NCI-H2227 treated with DMSO at 0.1 percent for 48 hours (cell line): ENCODE measurements around the gene CYP2U1.
"Not testable (repeated sequence)": the region's sequence is repeated elsewhere in the genome, so short reads cannot be mapped to it uniquely, and the experiment has no call there.

Experiments
- DNase-seq: peaks from one replicate; lab custom pipeline; 2025; lab: John Stamatoyannopoulos, UW

CYP2U1 gene

DNA sequence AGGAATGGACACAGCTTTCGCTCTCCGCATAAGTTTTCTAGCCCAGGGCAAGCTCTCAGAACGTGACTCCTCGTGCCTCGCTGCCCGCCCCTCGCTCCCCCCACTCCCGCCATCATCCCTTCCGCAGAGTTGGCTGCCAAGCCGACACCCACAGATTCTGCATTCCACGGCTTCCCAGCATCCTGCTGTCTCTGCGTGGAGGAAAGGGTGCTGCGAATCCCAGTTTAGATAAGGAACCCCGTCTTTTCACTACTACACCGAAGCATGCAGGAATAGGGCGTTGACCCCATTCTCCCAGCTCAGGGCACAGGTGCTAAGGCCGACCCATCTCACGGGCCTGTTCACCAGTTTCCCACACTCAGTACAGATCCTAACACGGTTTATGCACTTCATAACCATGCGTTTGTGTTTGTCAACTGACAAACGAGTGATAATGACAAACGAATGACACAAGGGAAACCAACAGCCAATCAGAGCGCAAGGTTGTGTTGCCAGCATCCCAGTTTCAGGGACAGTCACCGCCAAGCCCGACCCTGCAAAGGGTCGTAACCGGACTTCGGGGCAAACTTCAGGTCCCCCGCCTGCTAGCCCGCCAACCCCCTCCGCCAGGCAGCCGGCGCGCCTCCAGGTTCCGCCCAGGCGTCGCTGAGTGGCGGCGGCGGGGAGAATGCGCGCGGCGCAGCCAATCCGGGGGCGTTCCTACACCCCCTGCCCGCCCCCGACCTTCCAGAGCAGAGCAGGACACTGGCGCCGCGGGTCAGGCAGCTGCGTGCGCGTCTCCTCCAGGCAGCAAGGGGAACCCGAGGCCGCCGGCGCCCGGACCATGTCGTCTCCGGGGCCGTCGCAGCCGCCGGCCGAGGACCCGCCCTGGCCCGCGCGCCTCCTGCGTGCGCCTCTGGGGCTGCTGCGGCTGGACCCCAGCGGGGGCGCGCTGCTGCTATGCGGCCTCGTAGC lies at the start of gene CYP2U1:
Gene CYP2U1, plus strand, starts transcription at position 729 of the 954 bp plus-strand sequence. Its CDS starts 95 bp downstream, at position 824.
- DNase-seq, result peak; percentile 44

DNA sequence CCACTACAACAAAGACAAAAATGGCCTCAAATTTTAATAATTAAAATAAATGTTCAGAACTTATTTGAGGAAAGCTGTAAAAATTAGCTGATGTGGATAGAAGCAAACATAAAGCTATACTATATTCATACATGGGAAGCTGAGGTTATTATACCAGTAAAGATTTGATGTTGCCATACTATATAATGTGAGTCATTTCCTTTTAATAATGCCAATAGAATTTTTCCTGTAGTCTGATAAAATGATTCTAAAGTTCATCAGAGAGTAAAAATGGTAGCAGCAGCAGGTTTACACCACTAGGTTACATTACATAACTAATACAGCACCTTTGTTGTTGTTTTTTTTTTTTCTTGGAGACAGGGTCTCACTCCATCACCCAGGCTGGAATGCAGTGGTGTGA lies 45.5 kb upstream of the CYP2U1 start:
- no peak for DNase-seq

DNA sequence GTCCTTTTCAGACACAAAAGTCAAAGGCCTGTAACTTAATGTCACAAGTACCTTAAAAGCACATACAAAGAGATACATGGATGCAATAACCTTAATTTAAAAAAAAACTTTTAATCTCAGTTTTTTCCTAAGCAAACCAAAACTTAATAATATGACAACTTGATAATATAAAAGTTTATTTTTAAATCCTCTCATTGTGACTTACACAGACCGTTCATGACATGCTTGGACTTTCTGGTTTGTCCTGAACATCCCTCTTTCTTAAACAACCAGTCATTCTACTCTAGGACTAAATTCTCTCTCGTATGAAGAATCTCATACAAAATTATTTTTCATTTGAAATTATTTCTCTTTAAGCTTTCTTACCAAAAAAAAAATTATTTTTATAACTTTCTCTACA lies 43.1 kb upstream of the CYP2U1 start:
- no peak for DNase-seq

DNA sequence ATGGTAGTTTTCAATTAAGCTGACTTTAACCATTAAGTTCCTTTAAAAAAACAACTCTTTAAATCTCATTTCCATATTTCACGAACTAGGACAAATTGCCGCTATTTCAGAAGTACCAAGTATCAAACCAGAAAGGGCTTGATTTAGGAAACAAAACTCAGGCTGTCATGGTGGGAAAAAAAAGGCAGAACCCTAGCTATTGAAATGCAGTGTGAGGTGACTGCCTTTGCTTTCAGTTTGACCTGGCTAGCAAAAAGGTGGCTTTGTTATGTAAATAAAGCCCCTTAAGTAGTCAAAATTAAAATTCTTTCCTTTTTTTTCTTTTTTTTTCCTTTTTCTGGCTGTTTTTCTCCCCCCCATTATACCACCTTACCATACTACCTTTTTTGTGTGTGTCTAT lies 40.6 kb upstream of the CYP2U1 start:
- no peak for DNase-seq

DNA sequence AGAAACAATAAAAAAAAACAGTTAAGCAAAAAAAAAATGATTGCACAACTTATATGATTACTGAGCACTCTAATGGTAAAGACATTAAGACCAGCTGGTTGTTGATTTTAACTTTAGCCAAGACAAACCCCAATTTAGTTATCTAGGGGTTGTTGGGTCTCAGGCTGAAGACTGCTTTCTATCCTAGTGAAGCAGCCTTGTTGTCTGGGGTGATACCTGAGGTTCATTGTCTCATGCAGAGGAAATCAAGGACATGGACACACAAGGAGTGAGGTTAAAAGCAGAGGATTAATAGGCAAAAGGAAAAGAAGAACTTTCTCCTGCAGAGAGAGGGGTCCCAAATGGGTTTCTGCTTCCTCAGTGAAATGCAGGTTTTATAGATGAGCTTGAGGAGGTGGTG lies 40.0 kb upstream of the CYP2U1 start:
- DNase-seq, result no peak

DNA sequence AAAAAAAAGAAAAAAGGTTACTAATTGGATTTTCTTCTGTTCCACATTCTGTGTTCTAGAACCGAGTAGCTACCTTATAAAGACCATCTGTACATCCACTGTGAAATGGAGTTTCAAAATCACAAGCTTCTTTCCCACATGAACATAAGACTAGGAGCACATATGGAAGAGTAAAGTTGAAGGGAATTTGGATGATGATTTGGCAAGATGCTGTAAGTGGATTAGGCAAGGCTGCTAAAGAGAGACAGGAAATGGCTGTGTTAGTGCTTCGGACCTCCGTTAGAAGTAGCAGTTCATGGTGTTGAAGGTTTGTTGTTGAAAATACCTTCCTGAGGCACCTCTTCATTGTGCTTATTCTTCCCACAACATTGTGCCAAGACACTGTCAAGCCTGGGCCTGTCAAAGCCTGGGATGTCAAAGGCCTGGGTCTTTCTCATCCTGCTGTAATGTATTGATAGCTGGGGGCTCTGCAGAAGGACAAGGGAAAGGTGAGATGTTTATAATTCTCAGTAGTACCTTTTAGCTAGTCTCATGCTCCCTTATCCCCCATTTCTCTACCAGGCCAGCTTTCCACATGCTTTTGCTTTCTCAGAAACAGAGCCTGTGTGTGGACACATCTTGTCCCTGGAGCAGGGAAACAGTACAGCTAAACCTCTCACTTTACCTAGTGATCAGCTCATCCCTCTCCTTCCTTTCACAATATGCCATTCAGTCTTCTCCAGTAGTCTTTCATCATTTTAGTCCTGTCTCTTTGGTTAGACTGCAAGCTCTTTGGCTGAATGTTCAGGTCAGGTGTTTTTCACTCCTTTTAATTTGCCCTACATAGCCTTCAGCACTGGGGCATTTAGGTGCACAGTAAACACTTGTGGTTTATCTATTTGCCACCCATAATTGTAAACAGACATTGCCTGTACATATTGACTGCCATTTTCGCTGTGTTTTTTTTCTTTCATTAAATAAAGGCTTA lies 37.9 kb upstream of the CYP2U1 start:
- DNase-seq, result no peak

DNA sequence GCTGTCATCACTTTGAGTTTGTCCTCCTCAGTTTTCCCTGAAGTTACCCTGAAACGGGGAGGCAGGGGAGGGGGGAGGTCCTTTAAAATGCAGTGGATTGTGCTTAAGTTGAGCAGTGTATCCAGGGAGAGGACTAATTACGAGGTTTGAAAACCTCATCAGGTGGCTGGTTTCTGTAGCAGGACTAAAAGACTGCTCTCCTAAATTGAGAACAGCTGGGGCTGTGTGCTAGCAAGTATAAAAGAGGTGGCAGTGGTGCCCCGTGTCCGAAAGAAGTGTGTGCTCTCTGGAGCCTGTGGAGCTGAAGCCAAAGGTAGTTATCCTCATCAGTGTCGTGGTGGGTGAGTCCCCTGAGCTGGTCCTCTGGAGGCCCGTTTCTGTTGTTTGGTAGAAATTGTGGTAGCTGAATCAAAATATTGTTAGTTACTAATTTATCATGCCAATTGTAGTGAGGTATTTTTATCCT lies 37.2 kb upstream of the CYP2U1 start:
- DNase-seq, result no peak

DNA sequence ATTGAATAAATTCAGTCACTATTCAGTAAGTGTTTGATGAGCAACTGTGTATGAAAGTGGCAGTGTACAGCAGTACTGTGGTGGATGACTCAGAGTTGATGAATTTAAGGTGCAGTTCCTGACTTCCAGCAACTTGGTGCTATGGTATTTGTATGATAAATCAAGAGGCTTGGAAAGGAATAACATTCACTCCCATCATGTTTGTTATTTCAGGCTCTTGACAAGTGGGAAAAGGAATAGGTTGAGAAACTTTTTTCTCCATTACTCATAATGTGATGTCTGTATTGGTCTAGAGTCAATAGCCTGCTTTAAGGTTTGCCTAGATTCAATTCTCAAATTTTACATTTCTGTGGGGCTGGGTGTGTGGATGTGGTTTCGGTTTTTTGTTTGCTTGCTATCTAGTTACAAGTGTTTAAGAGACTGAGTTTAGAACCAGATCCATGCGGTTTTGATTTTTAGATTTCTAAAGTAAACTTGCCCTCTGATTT lies 35.1 kb upstream of the CYP2U1 start:
- DNase-seq, result no peak

DNA sequence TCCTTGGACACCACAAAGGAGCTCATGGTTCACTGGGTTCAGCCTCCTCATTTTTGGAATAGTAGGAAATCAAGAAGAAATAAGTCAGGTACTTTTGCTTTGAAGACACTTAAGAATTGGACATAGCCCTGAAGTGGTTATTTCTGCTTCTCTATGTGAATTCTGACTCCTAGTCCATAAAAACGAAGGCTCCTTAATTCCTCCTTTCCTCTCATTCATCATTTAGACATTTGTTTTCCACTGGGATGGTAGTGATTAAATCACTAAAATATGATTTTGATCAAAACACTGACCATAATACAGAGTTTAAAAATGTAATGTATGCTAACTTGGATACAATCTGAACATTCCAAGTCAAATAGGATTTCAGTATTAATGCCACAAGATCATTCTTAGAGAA lies 34.7 kb upstream of the CYP2U1 start:
- DNase-seq, result no peak

DNA sequence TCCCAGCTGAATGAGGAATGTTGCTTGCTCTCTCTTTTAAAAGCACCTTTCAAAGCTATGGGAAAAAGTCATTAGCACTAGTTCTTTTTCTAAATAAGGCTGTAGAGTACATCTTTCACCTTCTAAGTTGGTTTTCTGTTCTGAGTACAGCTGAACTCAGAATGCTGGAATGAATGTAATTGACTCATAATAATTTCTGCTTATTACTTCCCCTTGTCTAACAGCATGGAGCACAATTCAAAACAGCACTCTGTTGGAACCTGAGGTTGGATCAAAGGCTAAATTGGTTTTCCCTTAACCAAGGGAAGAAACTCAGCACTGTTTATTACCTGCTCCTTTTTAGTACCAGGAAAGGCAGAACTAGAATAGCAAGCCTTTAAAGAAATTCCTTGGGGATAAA lies 33.5 kb upstream of the CYP2U1 start:
- no peak for DNase-seq

DNA sequence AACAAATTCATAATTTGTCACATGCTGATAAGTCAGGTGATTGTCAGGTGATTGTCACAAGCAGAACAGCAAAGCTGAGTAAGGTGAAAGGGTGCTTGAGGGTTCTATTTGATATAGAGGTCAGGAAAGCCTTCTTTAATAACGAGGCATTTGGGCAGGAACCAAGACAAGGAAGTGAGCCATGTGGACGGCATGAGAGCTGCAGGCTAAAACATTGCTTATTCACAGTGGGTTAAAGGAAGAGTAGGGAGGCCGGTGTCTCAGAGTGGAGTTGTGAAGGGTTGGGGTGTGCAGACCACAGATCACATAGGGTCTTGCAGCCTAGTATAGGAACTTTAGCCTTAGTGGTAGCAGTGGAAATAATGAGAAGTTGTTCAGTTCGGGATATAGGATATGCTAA lies 31.3 kb upstream of the CYP2U1 start:
- DNase-seq, result no peak

DNA sequence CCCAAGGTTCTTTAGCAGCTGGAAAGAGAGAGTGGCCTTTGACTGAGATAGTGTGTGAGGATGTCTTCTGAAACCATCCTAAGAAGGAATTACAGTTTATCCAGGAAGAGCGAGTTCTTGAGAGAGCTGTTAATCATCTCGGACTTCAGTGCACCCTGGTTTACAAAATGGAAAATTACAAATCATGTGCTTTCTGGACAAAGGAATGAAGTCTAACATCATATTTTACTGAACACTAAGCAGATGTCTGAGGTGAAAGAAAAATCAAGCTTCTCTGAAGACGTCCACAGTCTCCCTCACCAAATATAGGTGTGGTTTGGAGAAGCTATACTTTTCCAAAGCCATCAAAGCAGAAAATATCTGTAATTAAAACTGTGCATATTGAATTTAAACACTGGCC lies 30.8 kb upstream of the CYP2U1 start:
- DNase-seq, result no peak

DNA sequence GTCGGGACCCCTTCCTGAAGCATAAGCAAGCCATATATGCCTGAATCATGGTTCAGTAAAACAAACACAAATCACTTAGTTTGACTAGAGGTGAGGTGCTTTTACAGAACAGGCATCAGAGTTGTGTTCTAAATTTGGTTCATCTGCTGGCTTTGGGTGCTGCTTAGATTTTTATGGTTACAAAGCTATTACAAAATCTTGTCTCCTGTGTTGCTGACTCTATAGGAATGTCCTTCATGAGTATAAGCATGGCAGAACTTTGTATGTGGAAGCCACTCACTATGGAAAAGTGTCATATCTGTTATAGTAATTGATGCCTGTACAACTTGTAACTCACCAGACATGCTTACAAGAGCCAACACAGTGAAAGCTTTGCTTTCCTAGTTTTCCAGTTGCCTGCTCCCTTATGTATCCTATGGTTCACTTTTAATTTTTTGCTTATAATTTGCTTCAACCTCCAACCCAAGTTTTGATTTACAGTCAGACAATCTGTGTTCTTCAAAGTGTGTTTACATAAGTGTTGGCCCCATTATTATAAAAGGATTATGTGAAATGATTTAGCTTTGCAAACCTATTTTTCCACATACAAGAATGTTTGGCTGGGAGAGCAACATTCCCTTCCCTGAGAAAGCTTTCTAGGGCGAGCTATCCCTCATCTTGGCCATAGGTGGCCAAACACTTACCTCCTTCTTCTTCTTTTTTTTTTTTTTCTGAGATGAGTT lies 30.0 kb upstream of the CYP2U1 start:
- no peak for DNase-seq

DNA sequence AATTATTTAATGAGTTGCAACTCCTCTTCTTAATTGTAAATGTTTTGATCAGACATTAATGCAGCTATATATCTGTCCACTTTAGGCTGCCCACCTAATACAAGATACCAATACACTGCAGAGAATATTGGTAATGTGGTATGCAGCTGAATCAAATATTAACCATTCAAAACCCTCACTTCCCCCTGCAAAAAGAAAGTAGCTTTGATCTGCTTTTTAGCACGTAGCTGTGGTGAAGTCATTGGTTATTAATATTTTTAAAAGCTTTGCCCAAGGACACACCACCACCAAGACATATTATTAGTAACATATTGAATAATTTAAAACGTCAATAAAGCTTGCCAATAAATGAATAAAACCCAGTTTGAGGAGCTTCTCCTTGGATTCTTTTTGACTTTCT lies 28.6 kb upstream of the CYP2U1 start:
- DNase-seq, result no peak

DNA sequence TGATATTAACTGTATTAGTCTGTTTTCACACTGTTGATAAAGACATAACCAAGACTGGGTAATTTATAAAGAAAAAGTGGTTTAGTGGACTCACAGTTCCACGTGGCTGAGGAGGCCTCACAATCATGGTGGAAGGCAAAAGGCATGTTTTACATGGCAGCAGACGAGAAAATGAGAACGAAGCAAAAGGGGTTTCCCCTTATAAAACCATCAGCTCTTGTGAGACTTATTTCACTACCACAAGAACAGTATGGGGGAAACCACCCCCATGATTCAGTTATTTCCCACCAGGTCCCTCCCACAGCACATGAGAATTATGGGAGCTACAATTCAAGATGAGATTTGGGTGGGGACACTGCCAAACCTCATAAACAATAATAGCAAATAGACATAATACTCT lies 26.3 kb upstream of the CYP2U1 start:
- not testable (repeated sequence) for DNase-seq

DNA sequence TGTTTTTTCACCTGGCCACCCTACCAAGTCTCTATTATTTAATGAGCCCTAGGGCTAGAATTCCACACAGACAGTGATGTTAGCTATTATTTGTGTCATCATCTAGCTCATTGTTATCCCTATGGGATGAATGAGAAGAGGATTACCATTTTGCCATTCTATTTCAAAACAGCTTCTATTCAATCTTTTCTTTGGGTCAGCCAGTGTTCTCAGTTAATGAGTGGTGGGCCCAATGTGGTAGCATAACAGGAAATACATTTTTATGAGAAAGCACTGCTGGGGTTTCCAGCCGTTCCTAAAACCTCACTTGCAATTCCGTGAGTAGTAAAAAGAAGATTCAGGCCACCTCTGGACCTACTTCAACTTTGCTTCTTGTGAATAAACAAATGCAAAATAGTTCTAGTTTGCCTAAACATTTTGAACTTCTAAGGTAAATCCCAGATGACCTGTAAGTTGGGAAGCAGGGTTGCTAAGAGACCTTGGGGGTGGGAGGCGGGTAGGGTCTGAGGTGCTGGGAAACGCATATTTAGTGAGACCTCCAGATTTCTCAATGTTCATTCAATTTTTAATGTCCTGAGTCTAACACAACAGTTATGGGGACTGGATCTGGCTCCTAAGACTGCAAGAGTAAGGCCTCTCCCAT lies 24.8 kb upstream of the CYP2U1 start:
- no peak for DNase-seq

DNA sequence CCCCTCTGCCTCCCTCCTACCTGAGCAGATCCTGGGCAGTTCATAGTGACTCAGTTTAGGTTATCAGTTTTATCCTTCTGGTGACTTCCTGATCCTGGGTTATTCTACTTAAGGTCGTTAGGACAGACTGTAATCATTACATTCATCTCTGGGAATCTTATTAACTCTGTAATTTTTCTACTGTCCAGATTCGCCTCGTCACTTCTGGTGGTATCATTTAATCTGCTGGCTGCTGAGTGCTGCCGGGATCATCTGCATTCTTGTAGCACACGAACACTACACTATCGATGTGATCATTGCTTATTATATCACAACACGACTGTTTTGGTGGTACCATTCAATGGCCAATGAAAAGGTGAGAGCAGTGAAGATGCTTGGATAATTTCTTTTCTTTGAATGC lies 23.0 kb upstream of the CYP2U1 start:
- DNase-seq, result no peak

DNA sequence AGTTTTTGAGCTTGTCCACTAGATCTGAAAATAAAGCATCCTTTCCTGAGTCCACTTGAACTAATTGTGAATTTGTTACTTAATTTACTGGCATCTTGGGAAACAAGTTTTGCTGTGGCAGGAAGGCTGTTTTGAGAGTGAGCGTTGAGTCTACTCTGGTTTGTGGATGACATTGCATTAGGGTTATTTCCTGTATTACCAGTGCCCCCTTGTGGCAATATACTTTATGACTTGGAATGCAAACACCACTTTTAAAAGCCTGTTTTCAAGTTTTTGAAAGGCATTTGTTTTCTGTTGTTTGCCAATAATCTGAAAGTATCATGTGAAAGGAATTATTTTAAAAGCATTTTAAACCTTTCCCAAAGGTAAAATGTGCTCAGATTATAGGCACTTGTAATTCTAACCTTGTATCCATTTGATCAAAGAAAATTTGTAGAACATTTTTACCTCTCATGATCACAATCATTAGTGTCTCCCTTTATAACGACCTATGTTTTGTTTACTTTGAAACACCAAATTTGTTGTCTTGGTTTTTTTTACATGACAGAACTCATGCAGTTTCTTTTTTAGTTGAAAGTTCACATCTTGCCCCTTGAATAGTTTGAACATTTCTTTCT lies 18.0 kb upstream of the CYP2U1 start:
- peak; percentile 35 for DNase-seq

DNA sequence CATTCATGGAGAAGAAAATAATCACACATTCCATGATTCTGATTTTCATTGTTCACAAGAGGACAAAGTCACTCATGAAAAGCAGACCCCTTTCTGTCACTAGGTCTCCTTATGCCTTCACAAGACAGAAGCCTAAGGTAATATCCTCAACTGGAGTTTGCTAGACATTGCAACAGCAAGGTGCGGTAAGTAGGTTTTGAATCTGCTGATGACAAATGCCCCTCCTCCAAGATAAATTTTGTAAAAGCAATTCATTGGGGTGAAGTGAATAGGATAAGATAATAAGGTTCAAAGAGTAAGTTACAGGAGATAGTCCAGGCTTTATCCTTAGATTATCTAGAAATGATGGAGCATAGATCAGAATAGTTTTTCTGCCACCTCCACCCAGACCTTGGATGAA lies 16.1 kb upstream of the CYP2U1 start:
- no peak for DNase-seq

DNA sequence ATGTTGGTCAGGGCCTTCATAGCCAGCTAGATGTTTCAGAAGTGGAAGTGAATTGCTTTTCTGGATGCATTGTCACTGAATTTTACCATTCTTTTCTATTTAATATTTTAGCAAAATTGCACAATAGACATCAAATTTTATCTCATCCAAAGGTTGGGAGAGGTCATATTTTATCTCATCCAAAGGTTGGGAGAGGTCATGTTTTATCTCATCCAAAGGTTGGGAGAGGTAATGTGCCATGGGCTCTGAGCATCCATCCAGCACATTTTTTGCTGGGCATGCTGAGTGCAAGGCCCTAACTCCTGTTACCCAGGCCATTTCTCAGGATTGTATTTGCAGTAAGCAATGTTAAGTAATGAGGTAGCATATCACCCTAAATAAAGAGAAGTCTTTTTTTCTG lies 14.7 kb upstream of the CYP2U1 start:
- no peak for DNase-seq

DNA sequence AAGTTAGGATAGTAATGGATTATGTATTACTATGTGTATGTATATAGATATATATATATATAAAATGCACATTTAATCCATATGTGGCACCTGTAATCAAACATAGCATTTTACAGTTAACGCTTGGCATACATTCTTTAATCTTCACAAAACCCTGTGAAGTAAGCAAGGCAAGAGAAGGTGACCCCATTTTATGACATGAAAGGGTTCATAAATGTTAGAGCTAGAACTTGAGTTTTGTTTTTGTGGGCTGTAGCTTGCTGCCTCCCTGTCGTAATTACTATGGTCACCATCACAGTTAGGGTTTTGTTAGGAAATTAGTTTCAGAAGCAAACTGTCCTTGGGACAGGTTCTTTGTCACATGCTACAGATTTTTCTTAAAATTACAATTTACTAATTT lies 13.8 kb upstream of the CYP2U1 start:
- no peak for DNase-seq
